HG03520 (cell line): Measurements from ENCODE around the gene MLXIP.

Experiments used
- ATAC-seq: cut with Tn5 transposase; IDR thresholded peaks from one replicate; pipeline ENCODE4 v1.9.1; 2021; ENCODE audit warnings: mild to moderate bottlenecking, moderate library complexity; ENCODE audit not compliant: unreplicated experiment

Gene MLXIP

GRCh38 chr12:122124370-122124769 is 45.8 kb downstream of the MLXIP start:
- ATAC-seq = no peak

GRCh38 chr12:122125452-122126341 is 47.1 kb downstream of the MLXIP start:
- ATAC-seq = no peak

GRCh38 chr12:122126342-122126635 is 47.7 kb downstream of the MLXIP start:
- no peak for ATAC-seq

- no peak for ATAC-seq
Measured at GRCh38 chr12:122126713-122127597, 48.4 kb downstream of the MLXIP start.

- ATAC-seq = no peak
Measured at GRCh38 chr12:122127839-122128238, 49.3 kb downstream of the MLXIP start.

- no peak for ATAC-seq
Measured at GRCh38 chr12:122128481-122128880, 49.9 kb downstream of the MLXIP start.

- no peak for ATAC-seq
Measured at GRCh38 chr12:122129131-122129530, 50.6 kb downstream of the MLXIP start.

- no peak for ATAC-seq
Measured at GRCh38 chr12:122130150-122130549, 51.6 kb downstream of the MLXIP start.

- ATAC-seq = no peak
Measured at GRCh38 chr12:122133192-122133950, 54.8 kb downstream of the MLXIP start.

- ATAC-seq = no peak
Measured at GRCh38 chr12:122135437-122136031, 57.0 kb downstream of the MLXIP start.

- ATAC-seq = no peak
Measured at GRCh38 chr12:122137229-122137628, 58.7 kb downstream of the MLXIP start.

- no peak for ATAC-seq
Measured at GRCh38 chr12:122137681-122138080, 59.1 kb downstream of the MLXIP start.

- ATAC-seq = no peak
Measured at GRCh38 chr12:122138181-122138580, 59.6 kb downstream of the MLXIP start.

- ATAC-seq = no peak
Measured at GRCh38 chr12:122138616-122139015, 60.1 kb downstream of the MLXIP start.

GRCh38 chr12:122139266-122139665 is 60.7 kb downstream of the MLXIP start:
- no peak for ATAC-seq

- no peak for ATAC-seq
Measured at GRCh38 chr12:122139941-122140340, 61.4 kb downstream of the MLXIP start.

GRCh38 chr12:122140467-122141257 is 62.1 kb downstream of the MLXIP start:
- no peak for ATAC-seq

- no peak for ATAC-seq
Measured at GRCh38 chr12:122141911-122142725, 63.6 kb downstream of the MLXIP start.

- ATAC-seq = no peak
Measured at GRCh38 chr12:122142857-122143256, 64.3 kb downstream of the MLXIP start.
